Measurements from ENCODE around the gene ZMYND10.

ZMYND10 gene

DNA sequence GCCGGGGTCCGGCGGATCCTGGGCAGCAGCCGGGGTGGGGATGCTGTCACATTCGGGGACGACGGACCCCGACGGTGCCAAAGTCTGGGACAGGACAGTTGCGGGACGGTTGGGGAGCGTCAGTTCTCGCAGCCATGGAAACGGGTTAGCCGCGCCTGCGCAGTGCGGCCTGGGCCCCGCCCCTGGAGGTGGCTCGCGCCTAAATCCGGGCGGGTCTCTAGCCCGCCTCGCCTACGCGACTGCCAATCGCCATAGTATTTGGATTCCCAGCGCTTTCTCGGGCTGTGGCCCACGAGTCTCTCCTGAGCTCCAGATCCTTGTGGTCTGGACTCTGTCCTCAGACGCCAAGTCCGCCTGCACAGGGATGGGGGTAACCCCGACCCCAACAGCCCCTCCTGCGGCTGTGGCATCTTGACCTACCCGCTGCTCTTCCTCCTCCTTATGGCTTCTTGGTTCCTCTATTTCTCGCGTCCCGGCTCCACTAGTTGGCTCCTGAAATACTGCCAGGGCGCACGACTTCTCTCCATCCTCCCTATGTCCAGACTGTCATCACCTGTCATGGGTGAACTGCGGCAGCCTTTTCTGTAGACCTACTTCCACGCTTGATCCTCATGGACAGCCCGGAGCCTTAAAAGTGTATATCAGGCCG lies at the start of gene ZMYND10:
Gene ZMYND10, minus strand, starts transcription at position 147 of the 649 bp plus-strand sequence. CDS start 153 bp downstream, outside the sequence.
- DNase-seq (ENCODE audit: low read depth in 2 of 2): peak; percentile 66 to 68

DNA sequence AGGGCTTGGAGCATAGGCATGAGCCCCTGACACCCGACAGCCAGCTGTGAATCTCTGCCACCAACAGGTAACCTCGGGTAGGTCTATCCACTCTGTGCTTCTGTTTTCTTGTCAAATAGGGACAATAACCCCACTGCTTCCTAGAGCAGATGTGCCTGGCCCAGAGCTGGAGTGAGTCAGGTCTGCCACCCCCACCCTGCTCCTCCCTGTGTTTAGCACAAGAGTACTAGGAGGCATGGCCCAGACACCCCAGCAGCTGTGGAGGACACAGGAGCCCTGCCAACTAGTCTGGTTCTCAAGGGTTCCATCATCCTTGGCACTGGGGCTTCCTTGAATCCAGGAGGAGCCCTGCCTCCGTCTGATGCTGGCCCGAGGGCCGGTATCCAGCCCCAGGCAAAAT lies 47.5 kb upstream of the ZMYND10 start:
- no peak for DNase-seq (ENCODE audit: low read depth in 2 of 2)

DNA sequence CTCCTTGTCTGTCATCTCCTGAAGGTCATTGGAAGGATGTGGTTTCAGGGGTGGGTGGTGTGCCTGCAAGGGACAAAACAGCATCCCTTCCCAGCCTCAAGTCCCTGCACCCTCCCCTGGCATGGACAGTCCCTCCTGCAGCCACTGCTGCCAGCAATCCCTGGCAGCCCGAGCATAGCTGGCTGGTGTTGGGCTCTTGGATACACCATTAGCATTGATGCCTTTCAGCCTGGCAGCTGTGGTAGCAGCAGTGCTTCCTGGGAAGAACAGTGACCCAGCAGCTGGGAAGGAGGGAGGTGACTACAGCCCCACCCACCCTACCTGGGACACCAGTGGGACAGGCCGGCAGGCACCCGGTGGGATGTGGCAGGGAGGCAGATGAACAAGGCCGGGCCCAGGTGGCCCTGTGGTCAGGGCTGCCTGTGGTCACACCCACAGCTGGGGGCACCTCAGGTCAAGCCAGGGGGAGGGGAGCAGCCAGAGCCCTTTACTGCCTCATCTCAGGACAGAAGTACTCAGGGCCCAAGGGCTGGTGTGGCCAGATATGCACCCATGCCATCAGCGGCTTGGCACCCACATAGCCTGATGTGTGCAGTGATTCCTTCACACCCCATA lies 46.7 kb upstream of the ZMYND10 start:
- no peak for DNase-seq (ENCODE audit: low read depth in 2 of 2)

- DNase-seq (ENCODE audit: low read depth in 2 of 2): no peak
Observed at GRCh38 chr3:50390508-50391224, 45.1 kb upstream of the ZMYND10 start.

GRCh38 chr3:50389414-50389767 lies 43.9 kb upstream of the ZMYND10 start:
- DNase-seq (ENCODE audit: low read depth in 2 of 2): no peak

DNA sequence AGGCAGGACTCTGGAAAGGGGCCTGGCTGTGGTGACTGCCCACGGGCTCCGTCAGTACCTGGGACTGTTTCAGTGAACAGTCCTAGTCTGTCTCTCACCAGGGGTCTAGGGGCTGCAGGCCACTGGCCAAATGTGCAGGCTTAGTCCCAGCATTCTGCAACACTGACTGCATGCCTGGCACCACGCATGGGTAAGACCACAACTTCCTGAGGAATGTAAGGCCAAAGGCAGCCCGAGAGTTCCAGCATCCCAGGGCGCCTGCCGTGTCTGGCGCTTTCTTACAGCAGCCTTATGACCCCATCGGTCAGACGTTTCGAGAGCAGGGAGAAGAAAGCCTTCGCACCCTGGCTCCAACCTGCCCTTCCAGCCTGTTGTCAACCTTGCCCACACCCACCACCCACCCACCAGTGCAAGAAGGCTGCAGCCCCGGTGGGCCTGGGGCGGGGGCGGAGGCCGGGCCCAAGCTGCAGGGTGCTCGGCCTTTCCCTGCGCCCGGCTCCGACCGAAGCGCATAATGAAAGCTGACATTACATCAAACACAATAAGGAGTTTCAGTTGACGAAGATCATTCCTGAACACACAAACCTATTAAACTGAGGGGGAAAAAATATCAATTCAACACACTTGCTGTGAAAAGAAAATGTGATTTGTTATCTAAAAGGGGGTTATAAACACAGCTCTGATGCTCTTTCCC lies 43.3 kb upstream of the ZMYND10 start:
- no peak for DNase-seq (ENCODE audit: low read depth in 2 of 2)

DNA sequence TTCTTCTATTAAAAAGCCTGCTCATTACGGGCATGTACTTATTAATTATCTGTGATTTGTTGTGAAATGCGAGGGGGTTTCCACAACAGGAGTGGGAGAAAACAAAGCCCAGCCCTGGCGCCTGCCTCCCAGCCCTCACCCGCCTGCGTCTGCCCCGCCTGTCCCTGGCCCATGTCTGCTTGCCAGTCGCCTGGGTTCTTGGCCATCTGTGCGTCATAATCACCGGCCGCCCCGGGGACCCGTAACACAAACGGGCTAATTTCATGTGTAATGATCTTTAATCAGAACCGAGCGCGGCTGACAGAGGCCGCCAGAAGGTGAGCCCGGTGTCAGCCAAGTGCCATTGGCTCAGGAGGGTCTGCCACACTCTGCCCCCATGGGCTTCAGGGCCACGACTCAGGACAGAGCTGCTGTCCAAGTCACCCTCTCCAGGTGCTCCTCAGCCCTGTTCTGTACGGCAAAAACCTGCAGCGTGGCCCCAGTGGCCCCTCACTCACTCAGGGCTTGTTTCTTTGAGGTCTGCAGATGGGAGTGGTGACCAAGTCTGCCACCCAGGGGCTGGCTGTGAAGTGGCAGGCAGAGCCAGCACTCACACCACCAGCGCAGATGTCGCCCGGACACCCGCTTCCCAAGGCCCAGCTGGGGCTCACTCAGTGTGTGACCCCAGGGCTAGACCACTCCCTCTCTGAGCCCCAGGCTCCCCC lies 42.6 kb upstream of the ZMYND10 start:
- no peak for DNase-seq (ENCODE audit: low read depth in 2 of 2)

GRCh38 chr3:50385754-50386153 lies 40.2 kb upstream of the ZMYND10 start:
- no peak for DNase-seq (ENCODE audit: low read depth in 2 of 2)

DNA sequence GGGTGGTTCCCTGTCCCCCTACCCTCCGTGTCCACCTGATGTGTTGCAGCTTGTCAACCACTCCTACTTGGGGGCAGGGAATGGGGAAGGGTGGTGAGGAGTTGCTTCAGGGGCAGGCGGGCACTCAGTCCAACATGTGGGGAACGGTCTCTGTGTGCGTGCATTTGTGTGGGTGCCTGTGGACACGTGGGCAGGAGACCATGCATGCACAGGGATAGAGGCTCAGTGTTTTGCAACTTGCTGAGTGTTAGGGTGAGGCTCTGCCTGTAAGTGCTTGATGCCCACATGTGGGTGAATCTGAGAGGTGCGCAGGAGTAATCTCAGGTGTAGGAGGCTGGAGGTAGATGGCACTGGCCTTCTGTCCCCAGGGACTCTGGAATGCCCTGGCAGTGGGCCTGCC lies 38.2 kb upstream of the ZMYND10 start:
- no peak for DNase-seq (ENCODE audit: low read depth in 2 of 2)

DNA sequence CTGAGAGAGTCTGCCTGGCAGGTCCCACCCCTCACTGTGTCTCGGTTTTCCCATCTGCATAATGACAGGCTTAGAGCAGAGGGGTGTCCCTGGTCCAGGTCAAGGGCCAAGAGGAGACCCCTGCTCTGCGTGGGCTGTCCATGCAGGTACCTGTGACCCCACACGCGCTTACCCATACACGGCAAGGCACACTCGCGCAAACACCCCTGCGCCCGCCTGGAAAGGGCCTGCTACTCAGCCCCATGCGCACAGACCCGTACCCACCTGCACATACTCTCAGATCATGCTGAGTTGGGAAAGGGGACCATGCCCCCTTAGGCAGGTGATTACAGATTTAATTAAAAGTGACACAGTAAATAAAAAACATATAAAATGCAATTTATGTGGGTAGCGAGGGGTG lies 37.2 kb upstream of the ZMYND10 start:
- DNase-seq (ENCODE audit: low read depth in 2 of 2): no peak

GRCh38 chr3:50381383-50381782 lies 35.9 kb upstream of the ZMYND10 start:
- no peak for DNase-seq (ENCODE audit: low read depth in 2 of 2)

- no peak for DNase-seq (ENCODE audit: low read depth in 2 of 2)
Observed at GRCh38 chr3:50380405-50381085, 35.0 kb upstream of the ZMYND10 start.

GRCh38 chr3:50378757-50379156 lies 33.2 kb upstream of the ZMYND10 start:
- DNase-seq (ENCODE audit: low read depth in 2 of 2): no peak

GRCh38 chr3:50378024-50378423 lies 32.5 kb upstream of the ZMYND10 start:
- no peak for DNase-seq (ENCODE audit: low read depth in 2 of 2)

- DNase-seq (ENCODE audit: low read depth in 2 of 2): no peak
Observed at GRCh38 chr3:50375258-50375931, 29.9 kb upstream of the ZMYND10 start.

- DNase-seq (ENCODE audit: low read depth in 2 of 2): no peak
Observed at GRCh38 chr3:50374363-50375257, 29.1 kb upstream of the ZMYND10 start.

DNA sequence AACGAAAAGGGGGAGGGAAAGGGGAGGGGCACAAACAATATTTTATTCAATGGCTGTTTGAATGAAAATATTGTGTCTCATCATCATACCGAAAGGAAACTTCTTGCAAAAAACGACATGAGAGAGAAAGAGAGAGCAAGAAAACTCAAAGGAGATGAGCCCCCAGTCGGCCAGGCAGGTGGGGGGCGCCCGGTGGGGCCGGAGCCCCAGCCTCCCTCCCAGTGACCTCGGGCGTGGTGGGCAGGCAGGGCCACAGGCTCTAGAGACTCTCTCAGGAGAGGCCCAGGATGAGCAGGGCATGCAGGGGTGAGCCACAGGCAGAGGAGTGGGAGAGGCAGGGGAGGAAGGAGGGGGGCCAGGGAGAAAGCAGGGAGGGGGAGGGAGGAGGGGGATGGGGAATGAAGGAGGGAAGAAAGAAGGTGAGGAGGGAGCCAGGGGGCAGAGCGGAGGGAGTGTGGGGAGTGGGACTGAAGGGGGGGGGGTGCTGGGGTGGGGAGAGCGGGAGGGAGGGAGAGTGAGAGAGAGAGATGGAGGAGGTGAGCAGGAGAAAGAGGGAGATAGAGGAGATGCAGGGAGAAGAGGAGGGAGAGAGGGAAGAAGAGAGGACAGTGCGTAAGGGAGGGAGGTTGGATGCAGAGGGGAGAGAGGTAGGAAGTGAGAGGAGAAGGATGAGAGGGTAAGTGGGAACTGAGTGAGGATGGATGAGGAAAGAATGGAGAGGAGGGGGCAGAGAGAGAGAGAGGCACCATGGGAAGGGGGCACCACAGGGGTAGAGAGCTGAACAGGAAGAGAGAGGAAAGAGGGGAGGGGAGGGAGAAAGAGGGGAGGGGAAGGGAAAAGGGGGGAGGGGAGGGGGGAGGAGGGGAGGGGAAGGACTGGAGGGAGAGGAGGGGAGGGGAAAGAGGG lies 27.9 kb upstream of the ZMYND10 start:
- no peak for DNase-seq (ENCODE audit: low read depth in 2 of 2)

- DNase-seq (ENCODE audit: low read depth in 2 of 2): no peak
Observed at GRCh38 chr3:50372349-50372748, 26.8 kb upstream of the ZMYND10 start.
